ENCODE results near the gene NOVA2.

DNA sequence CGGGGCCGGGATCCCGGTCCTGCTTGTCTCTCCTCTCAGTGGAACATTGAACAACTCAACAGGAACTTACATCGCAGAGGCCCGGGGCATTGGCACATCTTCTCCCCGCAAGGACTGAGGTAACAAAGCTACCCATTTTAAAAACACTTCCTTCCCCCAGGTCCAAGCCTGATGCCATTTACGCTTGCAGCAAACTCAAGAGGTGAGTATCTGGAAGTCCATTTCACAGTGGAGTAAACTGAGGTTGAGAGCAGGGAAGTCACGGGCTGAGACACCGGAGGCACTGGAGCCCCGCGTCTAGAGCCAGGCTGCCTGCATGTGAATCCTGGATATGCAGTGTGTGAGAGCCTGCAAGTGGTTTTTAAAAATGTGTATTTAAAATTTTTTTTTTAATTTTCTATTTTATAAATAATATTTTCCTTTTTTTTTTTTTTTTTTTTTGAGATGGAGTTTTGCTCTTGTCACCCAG is 49.7 kb upstream of the NOVA2 start:
- TF ChIP-seq, protein P1, sequence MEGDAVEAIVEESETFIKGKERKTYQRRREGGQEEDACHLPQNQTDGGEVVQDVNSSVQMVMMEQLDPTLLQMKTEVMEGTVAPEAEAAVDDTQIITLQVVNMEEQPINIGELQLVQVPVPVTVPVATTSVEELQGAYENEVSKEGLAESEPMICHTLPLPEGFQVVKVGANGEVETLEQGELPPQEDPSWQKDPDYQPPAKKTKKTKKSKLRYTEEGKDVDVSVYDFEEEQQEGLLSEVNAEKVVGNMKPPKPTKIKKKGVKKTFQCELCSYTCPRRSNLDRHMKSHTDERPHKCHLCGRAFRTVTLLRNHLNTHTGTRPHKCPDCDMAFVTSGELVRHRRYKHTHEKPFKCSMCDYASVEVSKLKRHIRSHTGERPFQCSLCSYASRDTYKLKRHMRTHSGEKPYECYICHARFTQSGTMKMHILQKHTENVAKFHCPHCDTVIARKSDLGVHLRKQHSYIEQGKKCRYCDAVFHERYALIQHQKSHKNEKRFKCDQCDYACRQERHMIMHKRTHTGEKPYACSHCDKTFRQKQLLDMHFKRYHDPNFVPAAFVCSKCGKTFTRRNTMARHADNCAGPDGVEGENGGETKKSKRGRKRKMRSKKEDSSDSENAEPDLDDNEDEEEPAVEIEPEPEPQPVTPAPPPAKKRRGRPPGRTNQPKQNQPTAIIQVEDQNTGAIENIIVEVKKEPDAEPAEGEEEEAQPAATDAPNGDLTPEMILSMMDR (IDR thresholded peaks at IDR 0.05; ENCODE audit: low read length): no peak
- no peak for TF ChIP-seq EZH2 (IDR thresholded peaks at IDR 0.05; ENCODE audit: borderline replicate concordance, low read length)

All from OCI-LY1 (cell line).